ENCODE data around the gene TLE1. TPM values are rescaled to one million over a fixed set of nuclear protein-coding genes. Genes with fewer than 3 reads are reported as not detected.

The TLE1 gene
- total RNA-seq, 1 donor: 39.3 TPM

DNA sequence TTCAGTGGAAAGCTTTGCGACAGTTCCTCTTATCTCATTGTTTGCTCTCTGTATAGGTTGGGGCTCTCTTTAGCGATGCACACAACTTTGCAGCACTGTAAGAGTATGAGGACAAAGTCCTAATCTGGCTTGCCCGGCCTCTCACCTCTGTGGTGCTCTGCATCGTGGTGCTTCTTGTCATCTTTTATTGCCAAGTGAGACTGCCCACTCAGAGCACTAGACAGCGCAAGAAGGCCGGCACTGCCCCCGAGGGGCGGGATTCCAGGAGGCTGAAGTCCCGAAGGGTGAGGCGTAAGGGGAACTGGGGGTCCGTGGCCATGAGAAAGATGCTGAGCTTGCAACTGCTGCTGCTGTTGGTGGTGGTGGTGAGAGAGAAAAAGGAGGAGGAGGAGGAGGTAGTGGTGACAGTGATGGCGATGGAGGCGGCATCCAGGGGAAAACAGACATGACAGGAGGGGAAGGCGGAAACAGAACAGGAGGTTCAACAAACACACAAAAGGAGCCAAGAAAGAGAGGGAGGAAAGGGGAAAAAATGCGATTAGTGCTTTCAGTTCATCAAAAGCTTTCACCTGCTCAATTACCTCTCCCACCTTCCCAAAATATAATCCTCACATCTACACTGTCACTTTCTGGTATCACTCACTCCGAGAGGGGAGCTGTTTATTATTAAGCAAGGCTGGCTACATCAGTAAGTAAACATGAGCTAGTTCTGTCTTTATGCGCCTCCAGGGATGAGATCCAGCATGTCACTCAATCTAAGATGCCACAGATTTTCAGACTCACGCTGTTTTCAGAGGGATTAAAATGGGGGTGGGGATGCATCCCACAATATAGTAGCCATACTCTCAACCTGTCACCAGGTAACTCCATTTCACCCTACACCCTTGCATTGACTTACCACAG lies 55.1 kb downstream of the TLE1 start:
- DNase-seq (ENCODE audit: low read depth): no peak
- TF ChIP-seq, protein P1, sequence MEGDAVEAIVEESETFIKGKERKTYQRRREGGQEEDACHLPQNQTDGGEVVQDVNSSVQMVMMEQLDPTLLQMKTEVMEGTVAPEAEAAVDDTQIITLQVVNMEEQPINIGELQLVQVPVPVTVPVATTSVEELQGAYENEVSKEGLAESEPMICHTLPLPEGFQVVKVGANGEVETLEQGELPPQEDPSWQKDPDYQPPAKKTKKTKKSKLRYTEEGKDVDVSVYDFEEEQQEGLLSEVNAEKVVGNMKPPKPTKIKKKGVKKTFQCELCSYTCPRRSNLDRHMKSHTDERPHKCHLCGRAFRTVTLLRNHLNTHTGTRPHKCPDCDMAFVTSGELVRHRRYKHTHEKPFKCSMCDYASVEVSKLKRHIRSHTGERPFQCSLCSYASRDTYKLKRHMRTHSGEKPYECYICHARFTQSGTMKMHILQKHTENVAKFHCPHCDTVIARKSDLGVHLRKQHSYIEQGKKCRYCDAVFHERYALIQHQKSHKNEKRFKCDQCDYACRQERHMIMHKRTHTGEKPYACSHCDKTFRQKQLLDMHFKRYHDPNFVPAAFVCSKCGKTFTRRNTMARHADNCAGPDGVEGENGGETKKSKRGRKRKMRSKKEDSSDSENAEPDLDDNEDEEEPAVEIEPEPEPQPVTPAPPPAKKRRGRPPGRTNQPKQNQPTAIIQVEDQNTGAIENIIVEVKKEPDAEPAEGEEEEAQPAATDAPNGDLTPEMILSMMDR (IDR thresholded peaks at IDR 0.05; ENCODE audit: insufficient read depth, low read depth, low read length): no peak
- H3K4me3 ChIP-seq (ENCODE audit: low read depth, low read length): no peak overlapping the region

- TF ChIP-seq, protein P1 (IDR thresholded peaks at IDR 0.05; ENCODE audit: insufficient read depth, low read depth, low read length): no peak
- no peak overlapping the region for H3K4me3 ChIP-seq (ENCODE audit: low read depth, low read length)
- peak; percentile 83 for DNase-seq (ENCODE audit: low read depth)
These were observed 56.7 kb downstream of the TLE1 start for GRCh38 chr9:81632599-81632998.

DNA sequence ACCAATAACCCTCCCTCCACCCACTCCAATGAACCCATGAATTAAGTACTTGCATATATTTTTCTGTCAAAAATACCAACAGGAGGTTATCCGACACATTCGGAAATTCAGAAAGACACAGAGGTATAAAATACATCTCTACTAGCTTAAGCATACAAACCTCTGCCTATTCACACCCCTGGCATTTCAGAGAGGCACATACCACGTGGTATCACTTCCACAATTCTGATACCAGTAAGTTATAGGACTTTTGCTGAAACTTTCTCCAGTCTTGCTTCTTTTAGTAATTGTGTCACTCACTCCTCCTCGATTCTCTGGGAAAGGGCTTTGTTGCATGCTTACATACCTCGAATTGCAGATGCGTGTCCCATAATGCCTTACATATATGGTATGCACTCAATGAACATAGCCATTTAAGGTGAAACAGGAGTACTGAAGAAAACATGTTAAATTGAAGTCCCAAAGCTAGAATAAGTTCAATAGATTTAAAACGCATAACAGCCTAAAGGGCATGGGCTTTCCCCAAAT lies 58.1 kb downstream of the TLE1 start:
- no peak overlapping the region for H3K4me3 ChIP-seq (ENCODE audit: low read depth, low read length)
- TF ChIP-seq, protein P1 (IDR thresholded peaks at IDR 0.05; ENCODE audit: insufficient read depth, low read depth, low read length): no peak
- no peak for DNase-seq (ENCODE audit: low read depth)

GRCh38 chr9:81629440-81629839 lies 59.9 kb downstream of the TLE1 start:
- H3K4me3 ChIP-seq (ENCODE audit: low read depth, low read length): no peak overlapping the region
- TF ChIP-seq, protein P1 (IDR thresholded peaks at IDR 0.05; ENCODE audit: insufficient read depth, low read depth, low read length): no peak
- DNase-seq (ENCODE audit: low read depth): no peak

DNA sequence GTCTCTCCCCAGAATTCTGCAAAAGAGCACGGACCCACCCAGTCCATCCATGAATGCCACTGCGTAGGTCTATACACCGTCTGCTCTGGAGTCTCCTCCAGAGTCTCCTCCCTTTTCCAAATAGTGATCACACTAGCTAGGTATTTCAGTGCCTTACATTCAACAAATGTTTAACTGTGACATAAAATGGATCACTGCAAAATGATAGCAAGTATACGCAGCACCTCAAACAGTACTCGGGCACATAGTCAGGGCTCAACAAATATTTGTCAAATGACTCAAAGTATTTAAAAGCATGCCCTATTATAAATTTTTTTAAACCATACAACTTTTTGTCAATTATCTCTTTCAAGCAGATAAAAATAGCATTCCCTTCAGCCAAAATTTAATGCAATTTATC lies 60.5 kb downstream of the TLE1 start:
- TF ChIP-seq, protein P1 (IDR thresholded peaks at IDR 0.05; ENCODE audit: insufficient read depth, low read depth, low read length): no peak
- DNase-seq (ENCODE audit: low read depth): no peak
- no peak overlapping the region for H3K4me3 ChIP-seq (ENCODE audit: low read depth, low read length)

- TF ChIP-seq, protein P1 (IDR thresholded peaks at IDR 0.05; ENCODE audit: insufficient read depth, low read depth, low read length): no peak
- DNase-seq (ENCODE audit: low read depth): no peak
These were observed 61.9 kb downstream of the TLE1 start for GRCh38 chr9:81627481-81627880.

More at GRCh38 chr9:81627481-81627880, 61.9 kb downstream of the TLE1 start:
- no peak overlapping the region for H3K4me3 ChIP-seq (ENCODE audit: low read depth, low read length)

Data from fibroblast of villous mesenchyme (primary cell).